Natural killer cell (primary cell): ENCODE results near the gene ROR1. TPM values are rescaled to one million over a fixed set of nuclear protein-coding genes. Genes with fewer than 3 reads are reported as not detected.

Experiments used
- ATAC-seq, 3 donors: fragments of 150-1000 bp in 2 of 3; fragments of 200-7000 bp in 1 of 3; cut with Tn5 transposase; 1 replicate in 1 of 3; 2 replicates in 2 of 3; pipeline ENCODE4 v1.10.0; 2021; ENCODE audit warnings: mild to moderate bottlenecking in 2 of 3, moderate library complexity in 2 of 3
- DNase-seq, 2 donors: peaks; one replicate each; pipeline versions ENCODE4 v3.0.0 to v3.0.0-alpha.2; 2013 to 2021; ENCODE audit warnings: mixed read lengths in 1 of 2
- H3K27ac ChIP-seq: one replicate; pipeline ENCODE4 v1.5.1; 2013; ENCODE audit warnings: mild to moderate bottlenecking, low read length
- H3K27me3 ChIP-seq: one replicate; pipeline ENCODE4 v1.6.1; 2013; ENCODE audit warnings: low read length; ENCODE audit not compliant: control insufficient read depth, insufficient read depth
- H3K36me3 ChIP-seq: one replicate; pipeline ENCODE4 v1.6.1; 2013; ENCODE audit warnings: low read length; ENCODE audit not compliant: control insufficient read depth, insufficient read depth
- H3K4me1 ChIP-seq: one replicate; pipeline ENCODE4 v1.6.1; 2013; ENCODE audit warnings: low read length; ENCODE audit not compliant: control insufficient read depth, insufficient read depth
- H3K4me3 ChIP-seq: one replicate; pipeline ENCODE4 v1.5.1; 2013; ENCODE audit warnings: low read length
- H3K9me3 ChIP-seq: one replicate; pipeline ENCODE4 v1.6.1; 2013; ENCODE audit warnings: low read length; ENCODE audit not compliant: control insufficient read depth, insufficient read depth
- H3K27ac Mint-ChIP-seq, 2 donors: one replicate each; pipeline ENCODE4 v1.8.0; 2022; ENCODE audit warnings: mild to moderate bottlenecking in 2 of 2, mixed read lengths in 2 of 2, moderate library complexity in 1 of 2
- H3K27me3 Mint-ChIP-seq, 2 donors: one replicate each; pipeline ENCODE4 v1.8.0; 2022; ENCODE audit warnings: low read depth in 2 of 2, mixed read lengths in 2 of 2
- H3K36me3 Mint-ChIP-seq: one replicate; pipeline ENCODE4 v1.8.0; 2022; ENCODE audit warnings: mixed read lengths
- H3K4me1 Mint-ChIP-seq, 2 donors: one replicate each; pipeline ENCODE4 v1.8.0; 2022; ENCODE audit warnings: mixed read lengths in 2 of 2
- H3K4me3 Mint-ChIP-seq: one replicate; pipeline ENCODE4 v1.8.0; 2022; ENCODE audit warnings: mild to moderate bottlenecking, moderate library complexity, mixed read lengths
- H3K9me3 Mint-ChIP-seq, 2 donors: one replicate each; pipeline ENCODE4 v1.8.0; 2022; ENCODE audit warnings: mixed read lengths in 2 of 2
- WGBS: methylation state at CpG from one replicate; pipeline ENCODE4 v1.1.7; 2013; ENCODE audit warnings: missing lambda C conversion rate; ENCODE audit not compliant: insufficient coverage; 5-methylcytosine and 5-hydroxymethylcytosine counted together
- intact Hi-C: fragments of 100-400 bp; cut with micrococcal nuclease; formaldehyde crosslinking; loops from one replicate; pipeline ENCODE4 v1.14.2; 2022
- total RNA-seq, 4 donors: library from RNA; stranded (reverse); fragments of 120-200 nt in 1 of 4; gene quantifications; one replicate each; pipeline versions ENCODE4 v1.2.3 to v1.2.4, GENCODE V29; 2013 to 2022
- TF ChIP-seq, protein P1 (sequence below): fragments of 200-600 bp; IDR thresholded peaks from one replicate; pipeline ENCODE4 v1.8.0; 2022; ENCODE audit warnings: antibody characterized with exemption

ROR1 gene
- total RNA-seq, 3 donors from 2014 or later (not counting 1 experiment from before 2014, with no cell fraction given): 0.05 to 0.35 (median 0.27) TPM

DNA sequence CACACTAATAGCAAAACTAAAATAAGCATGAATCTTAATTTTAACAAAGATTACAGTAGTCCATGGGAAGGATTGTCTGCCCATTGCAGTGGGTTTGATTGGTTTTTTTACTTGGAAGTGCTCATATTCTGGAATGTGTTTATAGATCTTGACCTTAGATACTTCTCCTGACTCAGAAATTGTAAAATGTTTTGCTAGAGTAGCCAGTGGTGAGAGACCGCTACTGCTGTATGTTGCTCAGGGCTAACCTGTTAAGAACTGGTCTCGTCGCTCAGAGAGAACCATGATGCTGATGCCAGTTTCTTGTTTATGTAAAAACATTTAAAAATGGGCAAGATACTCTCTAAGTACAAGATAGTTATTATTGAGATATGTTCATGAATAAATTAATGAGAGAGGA lies 99.9 kb downstream of the ROR1 start:
- Mint-ChIP-seq H3K9me3 (no peaks in the 10 kb centered on the region), H3K36me3 (no peaks in the 10 kb centered on the region), H3K4me3 (no peak overlapping the region), H3K27ac (no peak overlapping the region), H3K4me1 (no peaks in the 10 kb centered on the region), H3K27me3 (peaks cover 11 to 18% of the 10 kb centered on the region in 2 donors)
- Histone ChIP-seq H3K9me3 (no peaks in the 10 kb centered on the region), H3K4me3 (no peak overlapping the region), H3K27ac (no peak overlapping the region), H3K27me3 (no peaks in the 10 kb centered on the region), H3K36me3 (no peaks in the 10 kb centered on the region), H3K4me1 (no peaks in the 10 kb centered on the region)
- TF ChIP-seq, protein P1, sequence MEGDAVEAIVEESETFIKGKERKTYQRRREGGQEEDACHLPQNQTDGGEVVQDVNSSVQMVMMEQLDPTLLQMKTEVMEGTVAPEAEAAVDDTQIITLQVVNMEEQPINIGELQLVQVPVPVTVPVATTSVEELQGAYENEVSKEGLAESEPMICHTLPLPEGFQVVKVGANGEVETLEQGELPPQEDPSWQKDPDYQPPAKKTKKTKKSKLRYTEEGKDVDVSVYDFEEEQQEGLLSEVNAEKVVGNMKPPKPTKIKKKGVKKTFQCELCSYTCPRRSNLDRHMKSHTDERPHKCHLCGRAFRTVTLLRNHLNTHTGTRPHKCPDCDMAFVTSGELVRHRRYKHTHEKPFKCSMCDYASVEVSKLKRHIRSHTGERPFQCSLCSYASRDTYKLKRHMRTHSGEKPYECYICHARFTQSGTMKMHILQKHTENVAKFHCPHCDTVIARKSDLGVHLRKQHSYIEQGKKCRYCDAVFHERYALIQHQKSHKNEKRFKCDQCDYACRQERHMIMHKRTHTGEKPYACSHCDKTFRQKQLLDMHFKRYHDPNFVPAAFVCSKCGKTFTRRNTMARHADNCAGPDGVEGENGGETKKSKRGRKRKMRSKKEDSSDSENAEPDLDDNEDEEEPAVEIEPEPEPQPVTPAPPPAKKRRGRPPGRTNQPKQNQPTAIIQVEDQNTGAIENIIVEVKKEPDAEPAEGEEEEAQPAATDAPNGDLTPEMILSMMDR: no peak
- WGBS: 100% methylated on average over 3 of the region's 3 CpGs
- no peak for DNase-seq
- intact Hi-C loops: no loop called here
- no peak for ATAC-seq

- no peaks in the 10 kb centered on the region for H3K36me3 ChIP-seq
- 92% methylated on average over 1 of the region's 1 CpG for WGBS
- H3K36me3 Mint-ChIP-seq: no peaks in the 10 kb centered on the region
Observed at GRCh38 chr1:63874278-63874880, 100.6 kb downstream of the ROR1 start.

DNA sequence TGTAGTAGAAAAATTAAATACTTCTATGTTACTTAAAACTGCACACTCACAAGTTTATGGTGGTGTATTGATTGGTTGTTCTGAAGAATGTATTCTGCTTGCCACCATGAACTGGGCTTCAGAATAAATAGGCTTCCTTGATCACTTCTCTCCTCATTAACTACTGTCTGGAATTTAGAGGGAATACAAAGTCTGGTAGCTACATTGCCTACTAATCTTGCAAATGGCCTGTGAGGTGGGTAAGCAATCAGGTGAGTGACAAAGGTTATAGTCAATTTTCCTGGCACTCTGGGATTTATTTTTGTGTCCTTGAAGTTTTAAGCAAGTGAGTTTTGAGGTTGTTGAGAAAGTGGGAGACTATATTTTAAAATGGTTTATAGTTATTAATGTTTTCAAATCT lies 101.8 kb downstream of the ROR1 start:
- intact Hi-C loops: no loop called here

More at GRCh38 chr1:63874278-63874880, 100.6 kb downstream of the ROR1 start:
- no peak overlapping the region for H3K4me3 Mint-ChIP-seq
- DNase-seq: no peak
- no peaks in the 10 kb centered on the region for H3K27me3 ChIP-seq
- H3K9me3 Mint-ChIP-seq: no peaks in the 10 kb centered on the region
- H3K27ac Mint-ChIP-seq: no peak overlapping the region
- H3K4me1 ChIP-seq: no peaks in the 10 kb centered on the region
- H3K4me3 ChIP-seq: no peak overlapping the region
- intact Hi-C loops: no loop called here
- H3K27me3 Mint-ChIP-seq: peaks cover 11 to 18% of the 10 kb centered on the region in 2 donors
- H3K9me3 ChIP-seq: no peaks in the 10 kb centered on the region
- no peak overlapping the region for H3K27ac ChIP-seq
- no peak for ATAC-seq
- TF ChIP-seq, protein P1: no peak
- H3K4me1 Mint-ChIP-seq: no peaks in the 10 kb centered on the region

More for the DNA sequence above, 101.8 kb downstream of the ROR1 start:
- Histone ChIP-seq H3K4me3 (no peak overlapping the region), H3K4me1 (no peaks in the 10 kb centered on the region), H3K27ac (no peak overlapping the region), H3K36me3 (no peaks in the 10 kb centered on the region), H3K9me3 (no peaks in the 10 kb centered on the region), H3K27me3 (no peaks in the 10 kb centered on the region)
- H3K27me3 Mint-ChIP-seq: peaks cover 7 to 16% of the 10 kb centered on the region in 2 donors
- TF ChIP-seq, protein P1: no peak
- no peaks in the 10 kb centered on the region for H3K4me1 Mint-ChIP-seq
- H3K36me3 Mint-ChIP-seq: no peaks in the 10 kb centered on the region
- DNase-seq: no peak
- ATAC-seq: no peak
- no peak overlapping the region for H3K27ac Mint-ChIP-seq
- H3K9me3 Mint-ChIP-seq: no peaks in the 10 kb centered on the region
- no peak overlapping the region for H3K4me3 Mint-ChIP-seq
